Ramos (cell line): Measurements from ENCODE around the gene PRKAR2B.
"Not testable (repeated sequence)": the region's sequence is repeated elsewhere in the genome, so short reads cannot be mapped to it uniquely, and the experiment has no call there.

Source experiments
- in situ Hi-C: fragments of 300-500 bp; cut with MboI; formaldehyde crosslinking; loops from one replicate; pipeline ENCODE4 v1.14.3; 2022; ENCODE audit warnings: low sequenced_read_pairs; ENCODE audit not compliant: unreplicated experiment

The PRKAR2B gene

DNA sequence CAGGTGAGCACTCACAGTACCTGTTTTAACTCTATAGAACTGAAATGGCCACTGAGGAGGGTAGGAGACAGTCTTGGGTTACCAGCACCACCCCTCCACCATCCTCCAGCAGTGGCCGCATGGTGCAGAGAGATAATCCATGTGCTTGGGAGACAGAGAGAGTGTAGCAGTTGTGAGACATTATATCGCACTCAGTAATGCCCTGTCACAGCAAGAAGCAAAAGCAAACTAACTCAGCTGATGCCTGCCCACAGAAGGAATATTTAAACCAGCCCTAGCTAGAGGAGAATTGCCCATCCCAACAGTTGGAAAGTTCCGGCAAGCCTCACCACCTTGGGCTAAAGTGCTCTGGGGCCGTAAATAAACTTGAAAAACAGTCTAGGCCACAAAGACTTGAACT lies 65.5 kb downstream of the PRKAR2B start:
- in situ Hi-C loops, result no loop called here

- in situ Hi-C loops, result no loop called here
Observed at GRCh38 chr7:107111196-107111595, 66.7 kb downstream of the PRKAR2B start.

GRCh38 chr7:107113866-107114265 lies 69.4 kb downstream of the PRKAR2B start:
- in situ Hi-C loops, result no loop called here

DNA sequence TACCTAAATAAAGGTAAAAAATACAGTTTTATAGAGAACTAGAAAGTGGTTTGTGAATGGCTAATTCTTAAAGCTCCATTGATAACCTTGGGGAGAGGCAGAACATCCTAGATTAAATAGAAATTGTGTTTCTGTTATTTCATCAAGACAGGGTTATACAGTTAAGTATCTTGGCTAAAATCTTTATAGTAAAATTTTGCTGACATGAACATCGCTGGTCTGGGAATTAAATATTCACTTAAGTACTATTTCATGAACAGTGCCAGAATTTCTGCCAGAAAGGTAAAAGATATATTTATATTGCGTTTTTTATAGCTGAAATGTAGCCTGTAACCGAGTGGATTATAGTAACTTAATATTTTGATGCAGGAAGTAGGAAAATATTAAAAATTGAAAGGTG lies 70.6 kb downstream of the PRKAR2B start:
- in situ Hi-C loops, result no loop called here

DNA sequence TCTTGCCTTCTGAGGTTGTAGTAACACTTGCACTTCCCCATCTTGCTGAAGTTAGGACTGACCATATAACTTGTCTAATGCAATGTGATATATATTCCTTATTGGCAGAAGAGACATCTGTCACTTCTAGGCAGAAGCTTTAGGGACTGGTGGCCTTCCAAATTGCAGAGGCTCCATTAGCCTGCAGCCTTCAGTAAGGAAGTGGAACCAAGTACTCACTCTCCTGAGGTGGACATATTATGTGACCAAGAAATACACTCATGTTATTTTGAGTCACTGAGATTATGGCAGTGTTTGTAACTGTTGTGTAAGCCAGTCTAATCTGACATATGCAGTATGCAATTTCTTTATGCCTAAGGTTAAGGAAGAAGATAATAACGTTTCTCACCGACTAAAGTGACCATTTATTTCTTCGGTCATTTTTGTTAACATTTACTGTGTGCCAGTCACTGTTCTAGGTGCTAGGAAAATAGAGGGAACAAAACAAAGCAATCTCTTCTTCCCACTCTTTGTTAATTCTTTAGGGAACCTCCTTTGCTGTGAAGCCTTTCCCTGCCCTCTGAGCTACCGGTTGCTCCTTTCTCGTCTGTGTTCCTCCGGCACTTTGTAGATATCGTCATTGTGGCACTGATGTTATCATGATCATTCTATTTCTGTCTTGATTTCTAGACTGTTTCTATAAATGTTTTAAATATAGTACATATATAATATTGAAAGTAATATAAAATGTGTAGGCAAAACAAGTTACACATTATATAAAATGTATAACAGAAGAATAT lies 71.4 kb downstream of the PRKAR2B start:
- in situ Hi-C loops, result no loop called here

GRCh38 chr7:107118109-107118900 lies 73.8 kb downstream of the PRKAR2B start:
- in situ Hi-C loops, result no loop called here

GRCh38 chr7:107119376-107120105 lies 75.0 kb downstream of the PRKAR2B start:
- in situ Hi-C loops, result no loop called here

- in situ Hi-C loops, result no loop called here
Observed at GRCh38 chr7:107122486-107122911, 78.0 kb downstream of the PRKAR2B start.

GRCh38 chr7:107123392-107123791 lies 78.9 kb downstream of the PRKAR2B start:
- in situ Hi-C loops, result no loop called here

GRCh38 chr7:107125475-107125874 lies 81.0 kb downstream of the PRKAR2B start:
- in situ Hi-C loops, result no loop called here

- in situ Hi-C loops, result no loop called here
Observed at GRCh38 chr7:107128217-107128616, 83.7 kb downstream of the PRKAR2B start.

- in situ Hi-C loops, result no loop called here
Observed at GRCh38 chr7:107128748-107129147, 84.2 kb downstream of the PRKAR2B start.

GRCh38 chr7:107130487-107131220 lies 86.1 kb downstream of the PRKAR2B start:
- in situ Hi-C loops, result no loop called here

- in situ Hi-C loops, result no loop called here
Observed at GRCh38 chr7:107133396-107133795, 88.9 kb downstream of the PRKAR2B start.

- in situ Hi-C loops, result no loop called here
Observed at GRCh38 chr7:107138696-107139420, 94.4 kb downstream of the PRKAR2B start.

- in situ Hi-C loops, result not testable (repeated sequence)
Observed at GRCh38 chr7:107143875-107144274, 99.4 kb downstream of the PRKAR2B start.

- in situ Hi-C loops, result loop anchor here (5.0 kb wide), 2 partner anchors 98 to 193 kb away; no protein-coding TSS in a partner anchor
Observed at GRCh38 chr7:107145067-107145838, 100.7 kb downstream of the PRKAR2B start.
